B cell (primary cell): ENCODE results near the gene SEMA4D. TPM values are rescaled to one million over a fixed set of nuclear protein-coding genes. Genes with fewer than 3 reads are reported as not detected.
A peak's percentile ranks its signal among the peaks of the same experiment; 100 is the strongest.

Source experiments
- ATAC-seq: fragments of 200-7000 bp; cut with Tn5 transposase; one replicate; pipeline ENCODE4 v1.10.0; 2021; ENCODE audit warnings: low read depth, mild to moderate bottlenecking, moderate number of reproducible peaks, moderate library complexity
- CTCF ChIA-PET: fragments of 350-600 bp; sonication (Branson Sonifier 250); formaldehyde crosslinking; loops from one replicate; lab custom pipeline; 2021; ENCODE audit warnings: antibody characterized with exemption, inconsistent platforms; lab: Charles Lee
- POLR2A ChIA-PET: fragments of 350-600 bp; sonication (Branson Sonifier 250); formaldehyde crosslinking; loops from one replicate; lab custom pipeline; 2021; ENCODE audit warnings: antibody characterized with exemption; lab: Charles Lee
- DNase-seq: peaks from one replicate; pipeline ENCODE4 v3.0.0; 2013
- H2AFZ ChIP-seq: 2 replicates; pipeline ENCODE4 v1.6.1; 2012; ENCODE audit warnings: mild to moderate bottlenecking, low read depth, low read length; ENCODE audit not compliant: insufficient read depth, poor library complexity, severe bottlenecking
- H3K27ac ChIP-seq, 2 donors: 1 replicate in 1 of 2; 2 replicates in 1 of 2; pipeline ENCODE4 v1.5.1; 2012 to 2013; ENCODE audit warnings: low read length in 2 of 2, mild to moderate bottlenecking in 2 of 2, moderate library complexity in 1 of 2
- H3K27me3 ChIP-seq, 4 experiments: fragments of 200-600 bp in 1 of 4; sonication (generic) in 1 of 4; replicated peaks in 1 of 4; 1 replicate in 2 of 4; 2 replicates in 2 of 4; pipeline versions ENCODE4 v1.6.1 to v1.7.0; 2013 to 2016; ENCODE audit warnings: low read length in 3 of 4, mild to moderate bottlenecking in 2 of 4, mixed read lengths in 1 of 4, moderate library complexity in 1 of 4; ENCODE audit not compliant: insufficient read depth in 4 of 4, control insufficient read depth in 3 of 4; ENCODE audit errors: control extremely low read depth in 1 of 4
- H3K36me3 ChIP-seq, 2 experiments: replicated peaks in 1 of 2; 1 replicate in 1 of 2; 2 replicates in 1 of 2; pipeline versions ENCODE4 v1.6.1 to v1.7.1; 2013; ENCODE audit warnings: low read length in 1 of 2; ENCODE audit not compliant: insufficient read depth in 2 of 2, control insufficient read depth in 1 of 2; ENCODE audit errors: control extremely low read depth in 1 of 2, extremely low read depth in 1 of 2
- H3K4me1 ChIP-seq, 2 donors: fragments of 200-600 bp in 1 of 2; sonication (generic) in 1 of 2; 1 replicate in 1 of 2; 2 replicates in 1 of 2; pipeline versions ENCODE4 v1.5.1 to v1.6.1; 2013 to 2017; ENCODE audit warnings: low read length in 2 of 2; ENCODE audit not compliant: control insufficient read depth in 2 of 2, insufficient read depth in 2 of 2
- H3K4me2 ChIP-seq: replicated peaks from 2 replicates; pipeline ENCODE3; 2012; ENCODE audit warnings: mild to moderate bottlenecking, low read depth, low read length; ENCODE audit not compliant: poor library complexity, severe bottlenecking
- H3K4me3 ChIP-seq, 5 experiments: fragments of 200-600 bp in 1 of 5; sonication (generic) in 1 of 5; 1 replicate in 3 of 5; 2 replicates in 2 of 5; pipeline versions ENCODE4 v1.5.1 to v1.7.0; 2011 to 2016; ENCODE audit warnings: low read length in 4 of 5, mild to moderate bottlenecking in 4 of 5, low read depth in 2 of 5, control low read depth in 1 of 5, moderate library complexity in 1 of 5; ENCODE audit not compliant: insufficient read depth in 1 of 5; ENCODE audit errors: control extremely low read depth in 1 of 5, extremely low read depth in 1 of 5
- H3K79me2 ChIP-seq: fragments of 200-600 bp; sonication (generic); one replicate; pipeline ENCODE4 v1.6.0; 2016; ENCODE audit warnings: low read length; ENCODE audit not compliant: control insufficient read depth, insufficient read depth
- H3K9ac ChIP-seq: fragments of 200-600 bp; sonication (generic); 2 replicates; pipeline ENCODE4 v1.6.1; 2017; ENCODE audit warnings: mild to moderate bottlenecking, low read length, moderate library complexity
- H3K9me3 ChIP-seq, 3 donors: one replicate each; pipeline versions ENCODE4 v1.6.1 to v1.7.1; 2013; ENCODE audit warnings: low read length in 2 of 3; ENCODE audit not compliant: control insufficient read depth in 2 of 3, insufficient read depth in 1 of 3; ENCODE audit errors: control extremely low read depth in 1 of 3
- H4K20me1 ChIP-seq: 2 replicates; pipeline ENCODE4 v1.6.0; 2012; ENCODE audit warnings: mild to moderate bottlenecking, low read length; ENCODE audit not compliant: insufficient read depth, control insufficient read depth, poor library complexity, severe bottlenecking
- H3K27ac Mint-ChIP-seq: one replicate; pipeline ENCODE4 v1.8.0; 2021; ENCODE audit warnings: mixed read lengths
- H3K27me3 Mint-ChIP-seq: one replicate; pipeline ENCODE4 v1.8.0; 2021; ENCODE audit warnings: mixed read lengths
- H3K4me1 Mint-ChIP-seq: one replicate; pipeline ENCODE4 v1.8.0; 2021; ENCODE audit warnings: mixed read lengths
- H3K4me3 Mint-ChIP-seq: one replicate; pipeline ENCODE4 v1.8.0; 2021; ENCODE audit warnings: mixed read lengths
- H3K9me3 Mint-ChIP-seq: one replicate; pipeline ENCODE4 v1.8.0; 2022; ENCODE audit warnings: mixed read lengths; ENCODE audit not compliant: insufficient read depth
- EZH2 ChIP-seq: IDR thresholded peaks from 2 replicates; pipeline ENCODE4 v1.6.1; 2012; ENCODE audit warnings: borderline replicate concordance, low read depth, mild to moderate bottlenecking, moderate library complexity, low read length; ENCODE audit not compliant: insufficient read depth, poor library complexity, severe bottlenecking
- WGBS: methylation state at CpG from one replicate; pipeline ENCODE4 v1.1.5; 2013; ENCODE audit warnings: missing lambda C conversion rate; ENCODE audit not compliant: insufficient coverage; 5-methylcytosine and 5-hydroxymethylcytosine counted together
- intact Hi-C: fragments of 100-400 bp; cut with micrococcal nuclease; formaldehyde crosslinking; loops from one replicate; pipeline ENCODE4 v1.10.0; 2022
- polyA plus RNA-seq: library from polyadenylated mRNA; depleted of rRNA; stranded (reverse); fragments of >200 nt; gene quantifications from 2 replicates; pipeline ENCODE4 v1.2.3, GENCODE V29; 2012
- total RNA-seq, 2 donors: library from RNA; stranded (reverse); fragments of 120-200 nt in 1 of 2; gene quantifications; 1 replicate in 1 of 2; 2 replicates in 1 of 2; pipeline versions ENCODE4 v1.2.3 to v1.2.4, GENCODE V29; 2013 to 2022
- TF ChIP-seq, protein P1 (sequence below): fragments of 200-600 bp; IDR thresholded peaks from one replicate; pipeline ENCODE4 v1.8.0; 2022; ENCODE audit warnings: antibody characterized with exemption, mild to moderate bottlenecking

SEMA4D gene
- total and polyA plus RNA-seq, 2 donors (not counting 1 experiment from before 2014, with no cell fraction given) = 53.6 to 231 TPM

DNA sequence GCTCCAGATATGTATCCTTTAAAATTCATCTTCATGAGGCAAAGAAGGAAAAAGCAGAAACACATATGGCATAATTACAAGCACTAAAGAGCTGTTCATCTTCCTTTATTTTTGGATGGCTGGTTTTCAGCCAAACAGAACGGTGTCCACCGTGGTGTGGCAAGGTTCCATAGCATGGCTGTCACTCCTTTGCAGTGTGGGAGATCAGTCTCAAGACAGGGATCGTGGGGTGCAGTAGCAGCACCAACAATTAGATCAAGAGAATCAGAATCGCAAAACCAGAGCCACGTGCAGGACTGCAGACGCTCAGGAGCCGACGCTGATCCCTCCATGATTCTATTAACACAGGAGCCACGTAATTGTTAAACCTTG is 79.5 kb downstream of the SEMA4D start:
- Histone ChIP-seq H2AFZ (no peak overlapping the region), H3K79me2 (peaks cover 85% of the 10 kb centered on the region), H3K27me3 (no peaks in the 10 kb centered on the region), H3K4me1 (peaks cover 44 to 52% of the 10 kb centered on the region in 2 donors), H3K9me3 (peaks cover 0 to 9% (median 5%) of the 10 kb centered on the region in 3 donors), H3K36me3 (peaks cover 0 to 20% of the 10 kb centered on the region in 2 experiments), H3K4me2 (peak overlapping the region; percentile 65), H3K4me3 (peak overlapping the region in 4 of 5 experiments; percentile 1 to 37 (median 8)), H3K9ac (peak overlapping the region; percentile 30), H3K27ac (peak overlapping the region; percentile 64 to 65), H4K20me1 (peaks cover 61% of the 10 kb centered on the region)
- no peak for DNase-seq
- Mint-ChIP-seq H3K27ac (peak overlapping the region; percentile 92), H3K9me3 (no peaks in the 10 kb centered on the region), H3K4me3 (peak overlapping the region; percentile 85), H3K4me1 (peaks cover 68% of the 10 kb centered on the region), H3K27me3 (no peaks in the 10 kb centered on the region)
- peak; percentile 11 for ATAC-seq
- 32% methylated on average over 5 of the region's 9 CpGs for WGBS
- ChIA-PET POLR2A (interaction anchor here (0.6 to 3.6 kb wide), 5 partner anchors 8 to 34 kb away, joined by 5 to 19 read pairs (median 11); no protein-coding TSS in a partner anchor), CTCF (interaction anchor here (0.8 to 3.2 kb wide), 8 partner anchors 8 to 130 kb away, joined by 3 to 28 read pairs (median 6); no protein-coding TSS in a partner anchor)
- TF ChIP-seq, protein P1, sequence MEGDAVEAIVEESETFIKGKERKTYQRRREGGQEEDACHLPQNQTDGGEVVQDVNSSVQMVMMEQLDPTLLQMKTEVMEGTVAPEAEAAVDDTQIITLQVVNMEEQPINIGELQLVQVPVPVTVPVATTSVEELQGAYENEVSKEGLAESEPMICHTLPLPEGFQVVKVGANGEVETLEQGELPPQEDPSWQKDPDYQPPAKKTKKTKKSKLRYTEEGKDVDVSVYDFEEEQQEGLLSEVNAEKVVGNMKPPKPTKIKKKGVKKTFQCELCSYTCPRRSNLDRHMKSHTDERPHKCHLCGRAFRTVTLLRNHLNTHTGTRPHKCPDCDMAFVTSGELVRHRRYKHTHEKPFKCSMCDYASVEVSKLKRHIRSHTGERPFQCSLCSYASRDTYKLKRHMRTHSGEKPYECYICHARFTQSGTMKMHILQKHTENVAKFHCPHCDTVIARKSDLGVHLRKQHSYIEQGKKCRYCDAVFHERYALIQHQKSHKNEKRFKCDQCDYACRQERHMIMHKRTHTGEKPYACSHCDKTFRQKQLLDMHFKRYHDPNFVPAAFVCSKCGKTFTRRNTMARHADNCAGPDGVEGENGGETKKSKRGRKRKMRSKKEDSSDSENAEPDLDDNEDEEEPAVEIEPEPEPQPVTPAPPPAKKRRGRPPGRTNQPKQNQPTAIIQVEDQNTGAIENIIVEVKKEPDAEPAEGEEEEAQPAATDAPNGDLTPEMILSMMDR = no peak
- no peak for TF ChIP-seq EZH2
- intact Hi-C loops = loop anchor here (1.0 kb wide), 1 partner anchor 8 kb away; no protein-coding TSS in a partner anchor

DNA sequence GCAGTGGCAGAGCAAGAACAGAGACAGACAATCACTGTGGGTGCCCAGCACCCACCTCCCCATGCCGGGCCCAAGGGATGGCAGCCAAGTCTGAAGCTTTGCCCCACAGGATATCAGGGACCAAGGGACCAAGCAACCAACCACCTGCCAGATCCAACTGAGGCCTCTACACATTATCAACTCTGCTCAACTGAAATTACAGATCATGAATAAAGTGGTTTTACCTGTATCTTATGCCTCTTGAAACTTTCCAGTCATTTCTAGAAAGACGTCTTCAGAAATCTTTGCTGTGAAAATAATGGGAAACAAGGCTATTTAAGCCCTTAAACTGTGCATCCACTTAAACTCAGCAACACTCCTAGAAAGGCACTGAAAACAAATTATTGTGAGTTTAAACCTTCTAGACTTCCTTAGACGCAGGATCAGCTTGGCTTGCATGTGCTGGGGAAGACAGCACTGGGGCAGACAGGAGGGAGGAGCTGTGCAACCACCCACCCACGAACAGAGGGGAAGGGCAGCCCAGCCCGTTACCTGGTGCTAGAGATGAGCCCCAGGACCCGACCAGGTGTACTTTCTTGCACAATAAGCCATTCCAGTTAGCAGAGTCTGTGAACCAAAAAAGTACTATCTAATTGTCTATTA is 80.0 kb downstream of the SEMA4D start:
- peaks cover 0 to 25% of the 10 kb centered on the region in 2 experiments for H3K36me3 ChIP-seq
- Mint-ChIP-seq H3K9me3 (no peaks in the 10 kb centered on the region), H3K4me1 (peaks cover 66% of the 10 kb centered on the region), H3K27me3 (no peaks in the 10 kb centered on the region), H3K4me3 (peak overlapping the region; percentile 85), H3K27ac (peak overlapping the region; percentile 92)
- peaks cover 0 to 9% (median 5%) of the 10 kb centered on the region in 3 donors for H3K9me3 ChIP-seq
- peak overlapping the region; percentile 65 for H3K4me2 ChIP-seq
- peak; percentile 53 for ATAC-seq
- ChIA-PET CTCF (interaction anchor here (1.1 to 3.2 kb wide), 9 partner anchors 9 to 133 kb away, joined by 3 to 28 read pairs (median 5); no protein-coding TSS in a partner anchor), POLR2A (interaction anchor here (0.6 to 3.6 kb wide), 6 partner anchors 8 to 34 kb away, joined by 3 to 19 read pairs (median 8); no protein-coding TSS in a partner anchor)
- peaks cover 44 to 52% of the 10 kb centered on the region in 2 donors for H3K4me1 ChIP-seq
- TF ChIP-seq EZH2 = no peak
- TF ChIP-seq, protein P1 = no peak
- 25% methylated on average over 3 of the region's 6 CpGs for WGBS
- peak overlapping the region in 3 of 5 experiments; percentile 1 to 37 (median 10) for H3K4me3 ChIP-seq
- no peaks in the 10 kb centered on the region for H3K27me3 ChIP-seq
- H3K27ac ChIP-seq = peak overlapping the region; percentile 64 to 65
- peaks cover 65% of the 10 kb centered on the region for H4K20me1 ChIP-seq
- DNase-seq = peak; percentile 47
- intact Hi-C loops = loop anchor here (1.0 kb wide), 1 partner anchor 8 kb away; no protein-coding TSS in a partner anchor
- H3K79me2 ChIP-seq = peaks cover 87% of the 10 kb centered on the region
- no peak overlapping the region for H2AFZ ChIP-seq
- peak overlapping the region; percentile 30 for H3K9ac ChIP-seq
